Panc1 (cell line): Measurements from ENCODE around the gene CST1. TPM values are rescaled to one million over a fixed set of nuclear protein-coding genes. Genes with fewer than 3 reads are reported as not detected.

Experiments
- ATAC-seq: fragments of 200-7000 bp; cut with Tn5 transposase; 2 replicates; pipeline ENCODE4 v1.9.1; 2020; ENCODE audit warnings: mild to moderate bottlenecking, moderate library complexity
- BruUV-seq: library from RNA; stranded (reverse); fragments of 400-500 nt; replicated peaks from 2 replicates; lab custom pipeline; 2021; lab: Mats Ljungman, UMichigan
- CTCF ChIA-PET: fragments of 300-600 bp; sonication (Branson Sonifier 250); formaldehyde crosslinking; loops from one replicate; lab custom pipeline; 2022; ENCODE audit warnings: antibody characterized with exemption; lab: Charles Lee
- POLR2A ChIA-PET: fragments of 300-600 bp; sonication (Branson Sonifier 250); formaldehyde crosslinking; loops from one replicate; lab custom pipeline; 2022; ENCODE audit warnings: antibody characterized with exemption; lab: Charles Lee
- DNase-seq: peaks from one replicate; pipeline ENCODE4 v3.0.0-alpha.2; 2010; ENCODE audit warnings: low read depth, low spot score
- H3K27ac ChIP-seq: 2 replicates; pipeline ENCODE4 v1.5.1; 2011; ENCODE audit warnings: mild to moderate bottlenecking, low read length, inconsistent platforms
- H3K27me3 ChIP-seq: fragments of 200-500 bp; sonication (Bioruptor generic); 2 replicates; pipeline ENCODE4 v1.6.0; 2014; ENCODE audit warnings: low read length, inconsistent platforms; ENCODE audit not compliant: control insufficient read depth, insufficient read depth
- H3K36me3 ChIP-seq: fragments of 200-500 bp; sonication (Bioruptor generic); 2 replicates; pipeline ENCODE4 v1.5.1; 2014; ENCODE audit warnings: inconsistent platforms, mild to moderate bottlenecking, low read length, moderate library complexity; ENCODE audit not compliant: control insufficient read depth, insufficient read depth
- H3K4me1 ChIP-seq: 2 replicates; pipeline ENCODE4 v1.5.1; 2011; ENCODE audit warnings: inconsistent platforms, mild to moderate bottlenecking, low read length, moderate library complexity; ENCODE audit not compliant: control insufficient read depth, insufficient read depth
- H3K4me3 ChIP-seq, 2 experiments: 2 replicates each; pipeline ENCODE4 v1.5.1; 2011 to 2012; ENCODE audit warnings: low read depth in 2 of 2, low read length in 2 of 2, mild to moderate bottlenecking in 2 of 2, inconsistent platforms in 1 of 2, moderate library complexity in 1 of 2
- H3K9me3 ChIP-seq: fragments of 200-500 bp; sonication (Bioruptor generic); 2 replicates; pipeline ENCODE4 v1.5.1; 2014; ENCODE audit warnings: low read depth, mild to moderate bottlenecking, inconsistent platforms, low read length, moderate library complexity; ENCODE audit not compliant: control insufficient read depth, insufficient read depth
- CTCF ChIP-seq: fragments of 450-650 bp; IDR thresholded peaks from 2 replicates; pipeline ENCODE4 v1.5.1; 2017; ENCODE audit warnings: mild to moderate bottlenecking
- POLR2AphosphoS5 ChIP-seq: IDR thresholded peaks from 2 replicates; pipeline ENCODE4 v1.6.1; 2012; ENCODE audit warnings: mild to moderate bottlenecking, low read depth, low read length, moderate library complexity
- REST ChIP-seq, 2 experiments: IDR thresholded peaks; 2 replicates each; pipeline ENCODE4 v1.6.1; 2011 to 2012; ENCODE audit warnings: low read depth in 2 of 2, control low read depth in 1 of 2, low read length in 1 of 2, mild to moderate bottlenecking in 1 of 2, moderate library complexity in 1 of 2; ENCODE audit not compliant: insufficient read depth in 1 of 2
- SIN3A ChIP-seq: IDR thresholded peaks from 2 replicates; pipeline ENCODE4 v1.6.1; 2012; ENCODE audit warnings: low read depth, mild to moderate bottlenecking, low read length, moderate library complexity, borderline replicate concordance; ENCODE audit not compliant: insufficient read depth
- TCF7L2 ChIP-seq: IDR thresholded peaks from 2 replicates; pipeline ENCODE4 v1.6.1; 2011; ENCODE audit warnings: mild to moderate bottlenecking, low read depth, low read length, inconsistent platforms
- in situ Hi-C: cut with HindIII; loops from 2 replicates; pipeline ENCODE4 v1.10.0; 2016; ENCODE audit warnings: low sequenced_read_pairs, low pct_unique_long_range_greater_than_20kb
- intact Hi-C: fragments of 100-400 bp; cut with micrococcal nuclease; formaldehyde crosslinking; loops from one replicate; pipeline ENCODE4 v1.10.0; 2022; ENCODE audit not compliant: unreplicated experiment
- total RNA-seq: library from RNA; stranded (reverse); gene quantifications from one replicate; pipeline ENCODE4 v1.2.1, GENCODE V29; 2021; ENCODE audit not compliant: unreplicated experiment

Gene CST1
- total RNA-seq, 1 experiment from 2014 or later = not detected

GRCh38 chr20:23752481-23753193 is 1.9 kb upstream of the CST1 start:
- ChIA-PET CTCF (no interaction called here), POLR2A (no interaction called here)
- Histone ChIP-seq H3K27me3 (no peaks in the 10 kb centered on the region), H3K36me3 (no peaks in the 10 kb centered on the region), H3K4me1 (no peaks in the 10 kb centered on the region), H3K27ac (no peak overlapping the region), H3K4me3 (no peak overlapping the region), H3K9me3 (no peaks in the 10 kb centered on the region)
- intact Hi-C loops (no loop called here), in situ Hi-C loops (no loop called here)
- no TSS peak for BruUV-seq
- no peak for ATAC-seq
- no peak for DNase-seq
- TF ChIP-seq SIN3A = no peak
- no peak for TF ChIP-seq TCF7L2
- no peak for TF ChIP-seq POLR2AphosphoS5
- no peak for TF ChIP-seq REST (IDR thresholded peaks at IDR 0.05; ENCODE audit: insufficient read depth in 1 of 2, low read depth in 2 of 2, low read length in 1 of 2)

GRCh38 chr20:23752019-23752418 is 1.3 kb upstream of the CST1 start:
- TF ChIP-seq POLR2AphosphoS5 (no peak), TCF7L2 (no peak), REST (IDR thresholded peaks at IDR 0.05; ENCODE audit: insufficient read depth in 1 of 2, low read depth in 2 of 2, low read length in 1 of 2) (no peak), CTCF (no peak), SIN3A (no peak)
- ChIA-PET POLR2A (no interaction called here), CTCF (no interaction called here)
- in situ Hi-C loops = no loop called here
- no peak for DNase-seq
- Histone ChIP-seq H3K27me3 (no peaks in the 10 kb centered on the region), H3K4me1 (no peaks in the 10 kb centered on the region), H3K4me3 (no peak overlapping the region), H3K27ac (no peak overlapping the region), H3K36me3 (no peaks in the 10 kb centered on the region), H3K9me3 (no peaks in the 10 kb centered on the region)
- no TSS peak for BruUV-seq
- intact Hi-C loops = no loop called here
- no peak for ATAC-seq
